Measurements from ENCODE around the gene SMTN.

DNA sequence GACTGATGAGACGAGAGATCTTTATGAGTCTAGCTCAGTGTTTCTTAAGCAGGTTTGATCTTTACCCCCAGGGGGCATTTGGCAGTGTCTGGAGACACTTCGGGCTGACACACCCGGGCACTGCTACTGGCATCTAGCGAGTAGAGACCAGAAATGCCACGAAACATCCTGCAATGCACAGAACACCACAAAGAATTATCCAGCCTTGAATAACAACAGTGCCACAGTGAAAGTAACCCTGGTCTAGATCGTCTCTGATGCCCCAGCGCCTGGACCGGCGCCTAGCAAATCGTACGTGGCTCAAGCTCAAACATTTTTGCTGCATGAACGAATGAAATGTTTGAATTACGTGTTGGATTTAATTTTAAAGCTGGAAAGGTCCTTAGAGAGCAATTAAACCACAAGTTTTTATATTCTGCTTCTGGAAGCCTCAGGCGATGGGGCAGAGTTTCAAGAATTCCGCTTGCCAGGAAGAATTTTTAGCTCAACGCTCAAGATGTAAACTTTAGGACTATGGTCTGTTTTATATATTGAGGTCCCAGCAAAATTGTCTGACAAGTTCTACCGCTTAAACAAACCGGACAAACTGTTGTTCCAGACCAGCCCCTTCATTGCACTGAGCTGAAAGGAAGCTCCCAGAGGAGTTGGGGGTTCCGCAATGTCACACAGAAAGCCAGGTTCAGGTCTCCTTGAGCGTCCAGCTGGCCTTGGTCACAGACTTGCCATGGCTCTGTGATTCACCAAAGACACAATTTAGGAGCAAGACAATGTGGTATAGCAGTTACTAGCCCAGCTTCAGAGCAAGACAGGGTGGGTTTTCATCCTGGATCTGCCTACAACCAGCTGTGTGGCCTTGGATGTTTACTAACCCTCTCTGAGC lies 44.2 kb upstream of the SMTN start:
- TF ChIP-seq ZNF23 (CRISPR knock-in tag; IDR thresholded peaks at IDR 0.05) (no peak), ZNF239 (CRISPR knock-in tag; IDR thresholded peaks at IDR 0.05) (no peak), HCFC1 (IDR thresholded peaks at IDR 0.05; ENCODE audit: low read depth, low read length) (no peak), CBX5 (IDR thresholded peaks at IDR 0.05; ENCODE audit: borderline replicate concordance, low read depth) (no peak), E2F8 (IDR thresholded peaks at IDR 0.05; ENCODE audit: low read depth, partially characterized antibody) (no peak), BMI1 (IDR thresholded peaks at IDR 0.05; ENCODE audit: low read length) (no peak), KDM2B (CRISPR knock-in tag; IDR thresholded peaks at IDR 0.05) (no peak), SP2 (IDR thresholded peaks at IDR 0.05; ENCODE audit: extremely low read depth, low read depth, low read length, poor library complexity, severe bottlenecking) (no peak), CREB1 (IDR thresholded peaks at IDR 0.05) (no peak), CREB1 (CRISPR knock-in tag; IDR thresholded peaks at IDR 0.05) (no peak)
- TF ChIP-seq, protein P1, sequence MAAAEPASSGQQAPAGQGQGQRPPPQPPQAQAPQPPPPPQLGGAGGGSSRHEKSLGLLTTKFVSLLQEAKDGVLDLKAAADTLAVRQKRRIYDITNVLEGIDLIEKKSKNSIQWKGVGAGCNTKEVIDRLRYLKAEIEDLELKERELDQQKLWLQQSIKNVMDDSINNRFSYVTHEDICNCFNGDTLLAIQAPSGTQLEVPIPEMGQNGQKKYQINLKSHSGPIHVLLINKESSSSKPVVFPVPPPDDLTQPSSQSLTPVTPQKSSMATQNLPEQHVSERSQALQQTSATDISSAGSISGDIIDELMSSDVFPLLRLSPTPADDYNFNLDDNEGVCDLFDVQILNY (CRISPR knock-in tag; IDR thresholded peaks at IDR 0.05), result no peak

Data from K562 (cell line).